Measurements from ENCODE around the gene RAB28.

GRCh38 chr4:13515268-13515667 is 31.1 kb upstream of the RAB28 start:
- TF ChIP-seq RNF2 (IDR thresholded peaks at IDR 0.05) = no peak
- no peak for TF ChIP-seq CTCF (IDR thresholded peaks at IDR 0.05 in 2 of 3, conservative IDR thresholded peaks at IDR 0.05 in 1 of 3; ENCODE audit: insufficient read depth in 2 of 3, low read depth in 1 of 3, low read length in 3 of 3)
- no peak for TF ChIP-seq HLTF (IDR thresholded peaks at IDR 0.05)
- no peak for TF ChIP-seq TRIM28 (IDR thresholded peaks at IDR 0.05)
